Measurements from ENCODE around the gene SSBP2. TPM values are rescaled to one million over a fixed set of nuclear protein-coding genes. Genes with fewer than 3 reads are reported as not detected.

Gene SSBP2
- total and polyA plus RNA-seq, 2 of the 8 experiments (the other 6 are each of a cell fraction or from before 2014, with no cell fraction given), result 21.5 to 36.2 TPM

- Histone ChIP-seq H3K4me2 (ENCODE audit: insufficient read depth in 1 of 2, low read depth in 2 of 2, low read length in 2 of 2) (peak overlapping the region; percentile 72 to 88), H3K4ac (replicated peaks; ENCODE audit: insufficient read length, low read depth, low read length) (no peak overlapping the region), H3K79me1 (ENCODE audit: low read depth, low read length) (no peaks in the 10 kb centered on the region), H2BK5ac (ENCODE audit: low read depth, low read length) (no peak overlapping the region), H4K8ac (ENCODE audit: extremely low read depth, insufficient read depth, low read length) (no peak overlapping the region), H3K23me2 (ENCODE audit: low read depth, low read length) (peaks cover 10% of the 10 kb centered on the region), H3K4me1 (replicated peaks in 1 of 4; ENCODE audit: control insufficient read depth in 3 of 4, insufficient read depth in 4 of 4, low read length in 3 of 4) (peaks cover 4 to 17% (median 11%) of the 10 kb centered on the region in 4 experiments; a peak in 6 of 7 replicates), H4K91ac (replicated peaks; ENCODE audit: insufficient read length, low read length) (no peak overlapping the region), H2BK15ac (ENCODE audit: low read length) (no peak overlapping the region), H2AFZ (ENCODE audit: low read length) (no peak overlapping the region), H3K27ac (ENCODE audit: low read depth, low read length) (no peak overlapping the region), H2BK20ac (ENCODE audit: low read length) (no peak overlapping the region), H3K27me3 (replicated peaks in 1 of 4; ENCODE audit: control insufficient read depth in 3 of 4, extremely low read depth in 1 of 4, insufficient read depth in 3 of 4, low read length in 3 of 4) (no peaks in the 10 kb centered on the region; a peak in 1 of 7 replicates), H2AK5ac (ENCODE audit: low read depth, low read length) (no peak overlapping the region), H3K9ac (replicated peaks in 1 of 4; ENCODE audit: extremely low read depth in 1 of 4, low read depth in 3 of 4, low read length in 3 of 4) (peak overlapping the region in 1 of 4 experiments; percentile 29; a peak in 2 of 7 replicates), H4K5ac (ENCODE audit: insufficient read length, low read depth, low read length) (no peak overlapping the region), H3K23ac (ENCODE audit: insufficient read length) (no peak overlapping the region), H2BK12ac (ENCODE audit: low read depth, low read length) (no peak overlapping the region), H2BK120ac (replicated peaks; ENCODE audit: low read depth, low read length) (no peak overlapping the region), H3K4me3 (ENCODE audit: extremely low read depth in 1 of 4, insufficient read depth in 2 of 4, low read depth in 3 of 4, low read length in 4 of 4) (peak overlapping the region; percentile 49 to 75 (median 62)), H3K56ac (replicated peaks; ENCODE audit: insufficient read length, low read depth, low read length) (no peak overlapping the region), H3K14ac (ENCODE audit: insufficient read length) (no peak overlapping the region), H3K9me3 (ENCODE audit: insufficient read depth in 2 of 2, low read depth in 1 of 2, low read length in 1 of 2) (no peaks in the 10 kb centered on the region), H4K20me1 (replicated peaks in 1 of 2; ENCODE audit: control insufficient read depth in 1 of 2, insufficient read depth in 2 of 2, low read length in 2 of 2) (no peaks in the 10 kb centered on the region), H3K18ac (ENCODE audit: extremely low read depth, low read length) (no peak overlapping the region), H3K79me2 (ENCODE audit: control insufficient read depth in 1 of 2, insufficient read depth in 2 of 2, low read length in 2 of 2) (peaks cover 0 to 12% of the 10 kb centered on the region in 2 experiments; a peak in 2 of 4 replicates), H3K36me3 (ENCODE audit: control insufficient read depth in 2 of 4, insufficient read depth in 4 of 4, low read length in 3 of 4) (no peaks in the 10 kb centered on the region)
- DNase-seq (ENCODE audit: low read depth in 1 of 2, low spot score in 2 of 2) (no peak), FAIRE-seq (no peak)
- WGBS, 2 experiments (ENCODE audit: extremely low coverage in 1 of 2, insufficient coverage in 1 of 2, insufficient read length in 1 of 2, insufficient replicate concordance in 2 of 2, low coverage in 1 of 2, low lambda C conversion rate in 2 of 2, missing lambda C conversion rate in 1 of 2), result 24% methylated on average over 6 of the region's 6 CpGs; no CpG with 5 or more reads in 1 of the 2 experiments
- TF ChIP-seq, protein P1, sequence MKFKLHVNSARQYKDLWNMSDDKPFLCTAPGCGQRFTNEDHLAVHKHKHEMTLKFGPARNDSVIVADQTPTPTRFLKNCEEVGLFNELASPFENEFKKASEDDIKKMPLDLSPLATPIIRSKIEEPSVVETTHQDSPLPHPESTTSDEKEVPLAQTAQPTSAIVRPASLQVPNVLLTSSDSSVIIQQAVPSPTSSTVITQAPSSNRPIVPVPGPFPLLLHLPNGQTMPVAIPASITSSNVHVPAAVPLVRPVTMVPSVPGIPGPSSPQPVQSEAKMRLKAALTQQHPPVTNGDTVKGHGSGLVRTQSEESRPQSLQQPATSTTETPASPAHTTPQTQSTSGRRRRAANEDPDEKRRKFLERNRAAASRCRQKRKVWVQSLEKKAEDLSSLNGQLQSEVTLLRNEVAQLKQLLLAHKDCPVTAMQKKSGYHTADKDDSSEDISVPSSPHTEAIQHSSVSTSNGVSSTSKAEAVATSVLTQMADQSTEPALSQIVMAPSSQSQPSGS (IDR thresholded peaks at IDR 0.05; ENCODE audit: low read length), result no peak
- TF ChIP-seq TAF1 (IDR thresholded peaks at IDR 0.05; ENCODE audit: low read depth, low read length) (no peak), CHD2 (IDR thresholded peaks at IDR 0.05; ENCODE audit: low read length) (no peak), GTF2F1 (IDR thresholded peaks at IDR 0.05; ENCODE audit: borderline replicate concordance, low read depth, low read length) (no peak), FOSL1 (IDR thresholded peaks at IDR 0.05; ENCODE audit: insufficient read depth, low read depth, low read length) (no peak), EP300 (IDR thresholded peaks at IDR 0.05; ENCODE audit: borderline replicate concordance in 1 of 2, low read depth in 2 of 2, low read length in 2 of 2) (no peak)
- TF ChIP-seq, protein P2, sequence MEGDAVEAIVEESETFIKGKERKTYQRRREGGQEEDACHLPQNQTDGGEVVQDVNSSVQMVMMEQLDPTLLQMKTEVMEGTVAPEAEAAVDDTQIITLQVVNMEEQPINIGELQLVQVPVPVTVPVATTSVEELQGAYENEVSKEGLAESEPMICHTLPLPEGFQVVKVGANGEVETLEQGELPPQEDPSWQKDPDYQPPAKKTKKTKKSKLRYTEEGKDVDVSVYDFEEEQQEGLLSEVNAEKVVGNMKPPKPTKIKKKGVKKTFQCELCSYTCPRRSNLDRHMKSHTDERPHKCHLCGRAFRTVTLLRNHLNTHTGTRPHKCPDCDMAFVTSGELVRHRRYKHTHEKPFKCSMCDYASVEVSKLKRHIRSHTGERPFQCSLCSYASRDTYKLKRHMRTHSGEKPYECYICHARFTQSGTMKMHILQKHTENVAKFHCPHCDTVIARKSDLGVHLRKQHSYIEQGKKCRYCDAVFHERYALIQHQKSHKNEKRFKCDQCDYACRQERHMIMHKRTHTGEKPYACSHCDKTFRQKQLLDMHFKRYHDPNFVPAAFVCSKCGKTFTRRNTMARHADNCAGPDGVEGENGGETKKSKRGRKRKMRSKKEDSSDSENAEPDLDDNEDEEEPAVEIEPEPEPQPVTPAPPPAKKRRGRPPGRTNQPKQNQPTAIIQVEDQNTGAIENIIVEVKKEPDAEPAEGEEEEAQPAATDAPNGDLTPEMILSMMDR (IDR thresholded peaks at IDR 0.05; ENCODE audit: control extremely low read depth in 1 of 3, insufficient read depth in 1 of 3, low read depth in 1 of 3, low read length in 3 of 3), result no peak
- TF ChIP-seq, protein P3, sequence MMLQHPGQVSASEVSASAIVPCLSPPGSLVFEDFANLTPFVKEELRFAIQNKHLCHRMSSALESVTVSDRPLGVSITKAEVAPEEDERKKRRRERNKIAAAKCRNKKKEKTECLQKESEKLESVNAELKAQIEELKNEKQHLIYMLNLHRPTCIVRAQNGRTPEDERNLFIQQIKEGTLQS (IDR thresholded peaks at IDR 0.05; ENCODE audit: insufficient read depth, low read depth, low read length), result no peak
- CTCF ChIA-PET (ENCODE audit: partially characterized antibody), result interaction anchor here (0.7 to 1.0 kb wide), 4 partner anchors 108 to 509 kb away, joined by 3 to 4 read pairs (median 3); no protein-coding TSS in a partner anchor
- POLR2A ChIA-PET (ENCODE audit: partially characterized antibody), result interaction anchor here (0.8 to 8.0 kb wide), 2 partner anchors 8 to 100 kb away, joined by 3 to 157 read pairs; no protein-coding TSS in a partner anchor
Observed at GRCh38 chr5:81749192-81749560, 1.7 kb downstream of the SSBP2 start.
